HG03280 (cell line): ENCODE measurements around the gene CHRNB1.

Source experiments
- ATAC-seq: cut with Tn5 transposase; IDR thresholded peaks from one replicate; pipeline ENCODE4 v1.9.1; 2021; ENCODE audit warnings: mild to moderate bottlenecking, moderate library complexity; ENCODE audit not compliant: unreplicated experiment

CHRNB1 gene

DNA sequence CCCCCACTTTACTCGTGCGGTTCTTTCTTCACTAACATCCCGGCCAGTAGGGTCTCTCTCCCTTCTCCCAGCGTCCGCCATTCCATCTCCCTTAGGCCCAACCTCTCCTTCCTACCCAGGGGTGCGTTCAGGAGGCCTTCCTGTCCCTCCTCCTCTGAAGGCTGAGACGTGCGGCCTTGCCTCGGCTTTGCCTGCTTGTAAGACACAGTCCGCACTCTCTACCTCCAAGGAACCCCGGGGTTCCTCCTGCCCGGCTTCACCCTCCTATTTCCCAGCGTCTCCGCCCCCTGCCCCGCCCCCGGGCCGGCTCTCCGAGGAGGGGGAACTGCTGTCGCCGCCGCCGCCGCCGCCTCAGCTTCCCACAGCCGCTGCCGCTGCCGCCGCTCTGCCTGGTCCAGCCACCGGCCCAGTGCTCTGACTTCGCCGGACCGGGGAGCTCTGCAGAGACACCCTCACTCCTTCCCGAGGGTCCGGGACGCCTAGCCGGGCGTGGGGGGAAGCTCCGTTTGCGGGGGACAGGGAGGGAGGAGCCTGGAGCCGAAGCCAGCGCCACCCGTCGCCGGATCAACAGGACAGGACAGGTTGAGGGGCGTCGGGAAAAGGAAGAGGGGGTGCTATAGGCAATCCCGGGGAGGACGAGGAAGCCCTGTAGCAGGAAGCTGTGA is 6.8 kb upstream of the CHRNB1 start:
- no peak for ATAC-seq

DNA sequence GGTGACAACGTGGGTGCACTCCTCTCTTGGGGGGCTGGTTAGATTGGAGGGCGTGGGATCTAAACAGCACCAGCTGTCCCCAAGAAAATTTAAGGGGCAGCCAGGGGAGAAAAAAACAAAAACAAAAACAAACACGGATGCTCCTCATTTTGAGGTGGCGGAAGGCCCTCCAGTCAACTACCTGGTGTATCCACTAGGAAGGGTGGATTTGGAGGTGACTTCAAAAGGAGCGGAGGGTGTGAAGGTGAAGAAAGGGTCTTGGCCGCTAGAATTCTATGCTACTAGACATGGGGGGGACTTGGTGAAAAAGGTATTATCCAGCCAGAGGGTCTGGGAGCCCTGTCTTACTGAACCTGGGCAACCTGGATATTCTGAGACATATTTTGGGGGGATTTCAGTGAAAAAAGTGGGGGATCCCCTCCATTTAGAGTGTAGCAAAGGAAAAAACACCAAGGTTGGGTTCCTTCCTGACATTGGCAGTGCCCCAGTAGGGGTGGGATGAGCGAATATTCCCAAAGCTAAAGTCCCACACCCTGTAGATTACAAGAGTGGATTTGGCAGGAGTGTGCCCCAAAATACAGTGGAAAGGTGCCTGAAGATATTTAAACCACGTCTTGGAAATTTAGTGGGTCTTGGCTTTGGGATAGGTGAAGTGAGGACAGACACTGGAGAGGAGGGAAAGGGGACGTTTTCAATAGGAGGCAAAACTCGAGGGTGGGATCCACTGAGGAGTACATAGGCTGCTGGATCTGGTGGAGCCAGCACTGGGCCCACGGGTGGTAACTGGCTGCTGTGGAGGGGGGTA is 6.0 kb upstream of the CHRNB1 start:
- no peak for ATAC-seq

DNA sequence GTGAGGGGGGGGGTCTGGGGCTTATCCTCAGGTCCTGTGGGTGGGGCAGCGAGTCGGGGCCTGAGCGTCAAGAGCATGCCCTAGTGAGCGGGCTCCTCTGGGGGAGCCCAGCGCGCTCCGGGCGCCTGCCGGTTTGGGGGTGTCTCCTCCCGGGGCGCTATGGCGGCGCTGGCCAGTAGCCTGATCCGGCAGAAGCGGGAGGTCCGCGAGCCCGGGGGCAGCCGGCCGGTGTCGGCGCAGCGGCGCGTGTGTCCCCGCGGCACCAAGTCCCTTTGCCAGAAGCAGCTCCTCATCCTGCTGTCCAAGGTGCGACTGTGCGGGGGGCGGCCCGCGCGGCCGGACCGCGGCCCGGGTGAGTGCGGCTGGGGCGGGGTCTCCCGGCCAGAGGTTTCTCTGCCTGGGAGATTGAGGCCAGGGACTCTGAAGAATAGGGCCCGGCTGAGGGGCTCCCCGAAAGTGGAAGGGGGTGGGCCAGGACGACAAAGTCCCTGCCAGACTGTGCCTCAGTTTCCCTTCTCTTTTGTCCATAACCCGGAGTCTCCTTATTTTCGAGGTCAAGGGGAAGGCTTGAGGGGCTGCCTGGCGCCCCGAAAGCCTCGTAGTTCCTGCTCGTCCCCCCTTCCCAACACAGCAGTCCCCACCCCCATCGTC is 5.3 kb upstream of the CHRNB1 start, which contains the start of gene FGF11:
Gene FGF11, plus strand, starts transcription at position 51 of the 651 bp plus-strand sequence. Its CDS starts 109 bp downstream, at position 160.
- ATAC-seq: no peak

DNA sequence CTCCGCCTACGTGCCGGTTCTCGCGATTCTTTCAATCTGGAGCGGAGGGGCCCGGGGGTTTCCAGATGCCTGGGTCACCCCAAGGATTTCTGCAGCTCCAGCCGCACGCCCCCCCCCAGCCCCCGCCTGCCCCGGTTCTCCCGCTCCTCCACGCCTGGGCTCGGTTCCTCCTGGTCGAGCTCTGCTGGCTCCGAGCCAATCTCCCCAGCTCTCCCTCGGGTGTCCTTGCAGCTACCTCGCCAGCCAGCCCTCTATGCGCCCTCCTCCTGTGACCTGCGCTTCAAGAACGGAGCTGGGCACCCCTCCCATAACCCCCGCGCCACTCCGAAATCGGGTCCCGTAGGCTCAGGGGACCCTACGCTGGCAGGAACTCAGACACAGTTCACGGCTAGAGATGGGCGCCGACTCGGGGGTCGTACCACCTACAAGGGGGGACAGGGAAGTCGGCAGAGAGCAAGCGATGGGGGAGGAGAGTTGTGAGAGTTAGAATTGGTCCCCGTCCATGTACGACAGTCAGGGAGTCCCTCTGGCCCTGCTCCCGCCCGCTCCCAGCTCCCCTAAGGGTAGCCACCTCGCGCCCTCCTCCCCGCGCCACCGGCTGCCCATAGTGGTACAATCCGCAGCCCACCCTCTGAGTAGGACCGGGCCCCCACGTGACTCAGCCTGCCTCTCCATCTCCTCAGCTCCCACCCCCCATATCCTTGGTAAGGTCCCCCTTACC is 4.6 kb upstream of the CHRNB1 start:
- ATAC-seq: no peak

DNA sequence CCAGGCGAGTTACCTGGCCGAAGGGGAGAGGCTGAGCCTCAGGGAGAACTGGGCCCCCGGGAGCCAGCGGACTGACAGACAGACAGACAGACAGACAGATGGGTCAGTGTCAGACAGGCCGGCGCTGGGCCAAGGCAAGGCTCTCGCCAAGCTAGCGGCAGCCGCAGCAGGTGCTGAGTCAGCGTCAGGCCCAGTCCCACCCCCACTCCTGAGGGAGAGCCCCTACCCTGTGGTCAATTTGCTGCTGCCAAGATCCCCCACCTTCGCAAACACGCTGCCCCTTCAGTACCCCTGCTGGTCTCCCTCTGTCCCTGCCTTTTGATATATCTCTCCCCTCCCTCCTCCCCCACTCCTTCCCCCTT is 4.0 kb upstream of the CHRNB1 start:
- ATAC-seq: no peak

DNA sequence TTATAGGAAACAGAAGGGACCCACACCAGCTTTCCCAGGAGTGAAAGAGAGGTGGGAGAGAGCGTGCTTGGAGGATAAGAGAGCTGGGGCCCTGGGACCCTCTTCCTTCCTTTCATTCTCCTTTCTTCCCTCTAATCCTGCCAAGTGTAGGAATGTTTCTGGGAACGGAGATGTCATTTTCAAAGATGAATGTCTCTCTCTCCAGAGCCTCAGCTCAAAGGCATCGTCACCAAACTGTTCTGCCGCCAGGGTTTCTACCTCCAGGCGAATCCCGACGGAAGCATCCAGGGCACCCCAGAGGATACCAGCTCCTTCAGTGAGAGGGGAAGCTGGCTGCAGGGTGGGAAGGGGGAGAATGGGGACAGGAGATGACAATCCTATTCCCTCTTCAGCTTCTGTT is 3.6 kb upstream of the CHRNB1 start:
- no peak for ATAC-seq

DNA sequence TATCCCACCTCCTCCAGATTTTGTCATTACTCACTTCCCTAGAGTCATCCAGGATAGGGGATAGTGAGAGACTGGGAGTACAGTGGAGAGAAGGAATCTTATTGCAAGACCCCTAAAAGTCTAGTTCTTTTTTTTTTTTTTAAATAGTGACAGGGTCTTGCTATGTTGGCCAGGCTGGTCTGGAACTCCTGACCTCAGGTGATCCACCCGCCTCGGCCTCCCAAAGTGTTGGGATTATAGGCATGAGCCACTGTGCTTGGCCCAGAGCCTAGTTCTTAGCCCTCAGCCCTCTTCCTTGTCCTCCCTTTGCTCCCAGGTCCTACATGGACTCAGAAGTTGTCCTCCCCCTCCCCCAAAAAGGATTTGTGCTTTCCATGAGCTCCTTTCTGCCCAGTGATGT is 2.7 kb upstream of the CHRNB1 start:
- ATAC-seq: no peak

DNA sequence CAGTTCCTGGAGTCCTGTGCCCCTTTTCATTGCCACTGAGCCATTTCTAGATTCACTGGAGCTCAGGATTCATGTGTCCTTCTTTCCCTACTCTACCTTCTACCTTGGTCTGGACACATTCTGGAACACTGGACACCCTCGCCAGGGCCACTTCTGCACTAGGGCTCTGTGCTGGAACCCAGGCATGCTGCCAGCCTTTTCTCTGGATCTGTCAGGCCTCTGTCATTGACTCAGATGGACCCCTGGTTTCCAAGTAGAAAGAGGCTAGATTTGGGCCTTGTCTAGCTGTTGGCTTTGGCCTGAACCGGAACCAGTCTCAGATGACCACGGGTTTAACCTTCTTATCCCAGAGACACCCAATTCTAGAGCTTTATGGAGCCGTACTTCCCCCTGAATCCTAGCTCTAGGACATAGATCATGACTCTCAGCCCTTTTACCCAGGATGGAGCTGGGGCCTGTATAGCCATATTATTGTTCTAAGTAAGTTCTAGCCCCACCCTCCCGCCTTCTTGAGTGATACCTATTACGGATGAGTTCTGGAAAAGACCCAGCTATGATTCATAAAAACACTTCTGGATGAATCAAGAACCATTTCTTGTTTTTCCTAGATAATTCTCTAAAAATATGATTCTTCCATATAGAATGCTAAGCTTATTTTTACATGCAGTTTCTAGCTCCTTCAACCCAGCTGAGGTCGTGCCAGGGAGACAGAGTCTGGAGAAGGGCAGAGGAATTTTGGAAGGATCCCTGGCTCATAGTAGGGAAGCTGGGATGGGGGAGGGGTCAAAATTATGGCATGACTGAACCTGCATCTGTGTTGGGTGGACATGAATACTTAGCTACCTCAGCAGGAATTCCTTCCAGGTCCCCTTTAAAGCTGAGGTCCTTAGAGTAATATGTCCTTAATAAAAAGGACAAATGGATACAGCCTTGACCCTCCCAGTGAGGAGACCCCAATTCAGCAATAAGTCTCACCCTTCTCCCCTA is 1.1 kb upstream of the CHRNB1 start:
- no peak for ATAC-seq

DNA sequence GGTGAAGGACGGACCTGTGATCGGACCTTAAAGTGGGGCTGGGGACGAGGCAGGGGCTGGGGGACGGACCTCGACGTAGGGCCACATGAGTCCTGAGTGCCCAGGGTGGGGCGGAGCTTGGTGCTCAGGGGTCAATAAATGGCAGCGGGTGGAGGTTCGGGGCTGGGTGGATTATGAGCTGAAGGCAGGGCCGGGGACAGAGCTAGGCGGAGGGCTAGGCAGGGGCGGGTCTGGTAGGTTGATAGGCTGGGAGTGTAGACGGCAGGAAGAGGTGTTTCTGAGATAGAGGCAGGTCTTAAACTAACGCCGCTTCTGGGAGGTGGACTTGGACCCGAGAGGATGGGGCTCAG is 733 bp downstream of the CHRNB1 start:
- ATAC-seq: no peak

DNA sequence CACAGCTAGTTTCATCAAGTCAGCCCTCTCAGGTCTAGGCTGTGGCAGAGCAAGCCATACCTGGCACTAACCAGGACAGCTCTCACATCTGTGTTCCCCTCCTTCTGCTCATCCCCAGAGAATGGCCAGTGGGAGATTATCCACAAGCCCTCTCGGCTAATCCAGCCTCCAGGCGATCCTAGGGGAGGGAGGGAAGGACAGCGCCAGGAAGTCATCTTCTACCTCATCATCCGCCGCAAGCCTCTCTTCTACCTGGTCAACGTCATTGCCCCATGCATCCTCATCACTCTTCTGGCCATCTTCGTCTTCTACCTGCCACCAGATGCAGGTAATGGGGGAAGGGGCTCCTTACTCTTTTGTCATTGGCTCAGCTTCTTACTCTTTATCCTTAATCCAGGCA is 3.6 kb downstream of the CHRNB1 start:
- no peak for ATAC-seq

DNA sequence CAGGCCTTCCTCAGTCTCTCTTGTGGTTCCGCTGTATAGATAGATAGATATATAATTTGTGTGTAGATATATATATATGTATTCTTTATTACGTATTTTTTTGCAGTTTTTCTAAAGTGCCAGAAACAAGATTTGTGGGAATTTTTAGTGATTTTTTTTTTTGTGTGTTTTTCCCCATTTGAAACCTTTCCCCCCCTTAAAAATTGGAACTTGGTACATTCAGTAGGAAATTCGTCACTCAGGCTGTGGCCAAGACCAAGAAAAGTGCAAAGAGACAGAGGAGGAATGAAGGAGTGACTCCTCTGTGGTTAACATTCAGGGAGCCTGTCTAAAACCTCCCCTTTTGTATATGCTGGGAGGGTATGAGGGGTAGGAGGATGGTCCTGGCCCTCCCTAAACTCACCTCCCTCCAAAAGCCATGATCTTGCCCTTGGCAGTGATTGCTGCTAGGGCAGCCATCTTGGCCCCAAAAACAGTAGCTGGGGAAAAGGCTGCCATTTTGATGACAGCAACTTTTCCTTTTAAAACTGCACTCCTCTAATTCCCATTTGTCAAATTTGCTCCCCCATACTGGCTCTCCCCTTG is 15.2 kb downstream of the CHRNB1 start:
- no peak for ATAC-seq

DNA sequence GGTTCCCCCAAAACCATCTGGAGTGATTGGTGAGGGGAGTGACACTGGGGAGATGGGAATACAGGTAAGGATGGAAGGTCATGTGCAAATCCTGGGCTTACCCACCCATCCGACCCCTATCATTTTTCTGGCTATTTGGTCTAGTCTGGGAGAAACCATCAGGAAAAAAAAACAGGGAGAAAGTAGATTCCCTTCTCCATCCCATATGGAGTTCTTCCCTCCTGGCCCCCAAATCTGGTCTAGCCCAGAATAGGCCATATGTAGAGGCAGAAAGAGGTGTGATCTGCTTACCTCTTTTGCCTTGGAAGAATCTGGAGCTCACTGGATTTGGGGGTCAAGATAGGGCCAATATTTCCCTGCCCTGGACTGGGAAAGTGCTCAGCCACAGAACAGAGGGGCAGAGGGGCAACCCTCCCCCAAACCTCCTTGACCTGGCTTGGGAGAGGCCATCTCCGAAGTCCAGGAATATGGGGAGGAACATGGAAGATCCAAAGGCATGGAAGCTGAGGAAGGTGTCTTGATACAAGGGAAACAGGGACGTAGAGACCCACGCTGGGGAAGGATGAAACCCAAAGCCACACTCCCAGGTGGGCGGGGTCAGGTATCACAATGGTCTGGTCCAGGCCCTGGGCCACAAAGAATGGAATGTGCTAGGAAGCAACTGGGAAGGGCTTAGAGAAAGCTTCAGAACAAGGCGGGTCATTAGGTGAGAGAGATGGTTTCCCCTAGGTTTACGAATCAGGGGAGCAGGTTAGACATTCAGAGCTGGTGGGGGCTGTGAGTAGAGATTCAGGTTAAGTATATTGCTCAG is 16.2 kb downstream of the CHRNB1 start:
- no peak for ATAC-seq

DNA sequence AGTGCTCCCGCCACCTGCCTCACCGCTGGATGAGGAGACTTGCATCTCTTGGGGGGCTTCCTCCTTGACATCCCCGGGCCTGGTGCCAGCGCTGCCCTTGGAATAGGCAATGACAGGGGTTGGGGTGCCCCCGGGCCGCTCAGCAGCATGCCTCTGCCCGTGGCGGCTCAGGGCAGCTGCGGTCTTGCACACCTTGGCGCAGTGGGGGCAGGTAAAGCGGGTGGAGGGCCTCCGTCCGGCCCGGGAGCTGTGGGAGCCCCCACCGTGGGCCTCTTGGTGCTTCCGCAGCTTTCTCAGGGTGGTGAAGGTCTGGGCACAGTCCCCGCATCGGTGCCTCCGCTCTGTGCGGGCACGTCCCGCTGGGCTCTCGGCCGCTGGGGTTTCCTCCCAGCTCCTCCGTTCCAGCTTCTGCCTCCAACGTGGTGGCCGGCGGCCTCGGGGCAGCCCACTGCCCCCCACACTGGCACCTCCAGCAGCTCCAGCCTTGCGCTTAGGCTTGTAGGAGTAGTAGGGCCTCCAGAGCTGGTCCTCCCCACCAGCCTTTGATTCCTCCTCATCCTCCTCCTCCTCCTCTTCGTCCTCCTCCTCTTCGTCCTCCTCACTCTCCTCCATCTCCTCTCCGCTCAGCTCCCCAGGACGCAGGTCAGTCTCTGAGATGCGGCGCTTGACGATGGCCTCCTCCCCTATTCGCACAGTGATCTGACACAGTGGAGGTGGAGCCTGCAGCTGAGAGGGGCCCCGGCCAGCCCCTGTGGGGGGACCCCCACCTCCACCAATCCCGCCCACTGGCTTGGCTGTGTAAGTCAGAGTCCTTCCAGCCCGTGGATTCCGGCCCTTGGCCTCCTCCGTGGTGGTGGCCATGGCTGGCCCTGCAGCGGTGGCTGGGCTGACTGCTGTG is 17.9 kb downstream of the CHRNB1 start:
- ATAC-seq: no peak

DNA sequence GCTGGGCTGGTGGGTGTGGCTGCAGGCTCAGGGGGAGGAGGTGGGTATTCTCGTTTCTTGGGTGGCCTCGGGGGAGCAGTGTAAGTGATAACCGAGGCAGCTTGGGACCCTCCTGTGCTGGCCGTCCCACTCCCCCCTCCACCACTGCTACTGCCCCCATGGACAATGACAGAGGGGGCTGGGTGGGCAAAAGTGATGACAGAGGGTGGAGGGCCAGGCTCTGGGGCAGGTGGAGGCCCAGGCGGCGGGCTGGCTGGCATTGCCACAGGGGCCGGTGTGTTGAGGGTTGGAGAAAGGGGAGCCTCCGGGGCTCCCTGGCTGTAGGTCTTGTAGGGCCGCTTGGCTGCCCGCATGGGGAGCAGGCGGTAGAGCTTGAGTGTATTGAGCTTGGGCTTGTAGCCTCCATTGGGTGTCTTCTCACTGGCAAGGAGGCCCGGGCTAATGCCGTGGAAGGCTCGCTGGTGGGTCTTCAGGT is 18.5 kb downstream of the CHRNB1 start:
- no peak for ATAC-seq

DNA sequence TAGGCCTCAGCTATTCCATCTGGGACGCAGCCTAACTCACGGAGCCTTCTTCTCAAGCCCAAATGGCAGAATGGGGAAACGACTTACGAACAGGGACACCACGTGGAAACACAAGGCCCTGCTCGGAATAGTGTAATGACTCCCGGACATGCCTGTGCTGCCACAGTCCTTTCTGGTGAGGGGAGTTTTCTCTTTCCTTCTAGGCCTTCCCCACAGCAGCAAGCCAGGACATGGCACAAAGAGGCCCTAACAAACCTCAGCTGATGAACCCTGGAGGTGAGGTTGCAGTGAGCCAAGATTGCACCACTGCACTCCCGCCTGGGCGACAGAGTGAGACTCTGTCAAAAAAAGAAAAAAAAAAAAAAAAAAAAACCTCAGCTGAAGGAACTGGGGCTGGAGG is 19.2 kb downstream of the CHRNB1 start:
- no peak for ATAC-seq

DNA sequence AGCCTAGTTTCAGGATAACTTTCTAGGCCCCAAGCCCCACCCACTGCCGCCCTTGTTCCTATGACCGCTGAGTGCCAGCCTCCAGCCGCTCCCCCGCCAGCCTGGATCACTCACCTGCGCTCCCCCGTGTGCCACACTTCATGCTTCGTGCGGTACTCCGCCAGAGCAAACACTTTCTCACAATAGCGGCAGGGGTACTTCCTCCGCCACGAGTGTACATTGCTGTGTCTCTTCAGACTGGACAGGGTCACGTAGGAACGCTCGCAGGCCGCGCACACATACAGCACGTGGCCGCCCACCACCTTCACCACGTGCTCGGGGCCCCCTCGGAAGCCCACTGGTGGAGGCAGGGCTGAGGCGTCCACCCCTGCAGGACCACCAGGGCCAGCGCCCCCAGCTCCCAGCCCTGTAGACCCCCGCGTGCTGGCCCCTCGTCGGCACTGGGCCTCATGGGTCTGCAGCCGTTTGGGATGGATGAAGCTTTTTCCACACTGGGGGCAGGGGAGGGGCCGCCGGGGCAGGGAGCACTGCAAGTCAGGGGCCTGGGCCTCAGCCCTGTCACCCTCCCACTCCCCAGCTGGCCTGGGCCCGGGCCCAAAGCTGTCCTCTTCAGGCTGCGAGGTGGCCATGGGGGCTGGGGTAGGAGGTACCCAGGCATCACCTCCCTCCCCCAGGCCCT is 20.9 kb downstream of the CHRNB1 start:
- ATAC-seq: no peak

DNA sequence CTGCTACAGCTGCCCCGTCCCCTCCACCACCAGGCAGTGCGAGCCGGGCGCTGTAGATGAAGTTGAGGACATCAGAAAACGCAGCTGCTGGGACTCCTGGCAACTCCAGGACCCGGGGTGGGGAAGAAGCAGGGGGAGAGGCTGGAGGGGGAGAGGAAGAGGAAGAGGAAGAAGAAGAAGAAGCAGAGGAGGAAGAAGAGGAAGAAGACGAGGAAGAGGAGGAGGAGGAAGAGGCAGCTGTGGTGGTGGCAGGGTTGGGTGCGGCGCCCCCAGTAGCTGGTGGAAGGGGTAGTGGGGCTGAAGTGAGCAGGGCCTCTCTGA is 21.4 kb downstream of the CHRNB1 start:
- no peak for ATAC-seq
